Glutamatergic neuron (in vitro differentiated cells): ENCODE data around the gene DNAH7. TPM values are rescaled to one million over a fixed set of nuclear protein-coding genes. Genes with fewer than 3 reads are reported as not detected.

Experiments used
- DNase-seq: peaks from one replicate; pipeline ENCODE4 v3.0.0; 2022
- H3K27ac Mint-ChIP-seq: one replicate; pipeline ENCODE4 v1.8.0; 2020; ENCODE audit warnings: mild to moderate bottlenecking, mixed read lengths, inconsistent platforms; ENCODE audit not compliant: unreplicated experiment
- H3K27me3 Mint-ChIP-seq: one replicate; pipeline ENCODE4 v1.8.0; 2020; ENCODE audit warnings: mild to moderate bottlenecking, moderate library complexity, mixed read lengths, inconsistent platforms; ENCODE audit not compliant: unreplicated experiment
- H3K36me3 Mint-ChIP-seq: one replicate; pipeline ENCODE4 v1.8.0; 2020; ENCODE audit warnings: mild to moderate bottlenecking, mixed read lengths, inconsistent platforms; ENCODE audit not compliant: unreplicated experiment
- H3K4me1 Mint-ChIP-seq: one replicate; pipeline ENCODE4 v1.8.0; 2020; ENCODE audit warnings: mild to moderate bottlenecking, low read depth, mixed read lengths, inconsistent platforms; ENCODE audit not compliant: unreplicated experiment
- H3K4me3 Mint-ChIP-seq: one replicate; pipeline ENCODE4 v1.8.0; 2020; ENCODE audit warnings: mild to moderate bottlenecking, mixed read lengths, inconsistent platforms; ENCODE audit not compliant: unreplicated experiment
- H3K9me3 Mint-ChIP-seq: one replicate; pipeline ENCODE4 v1.8.0; 2020; ENCODE audit warnings: mild to moderate bottlenecking, moderate library complexity, mixed read lengths, inconsistent platforms; ENCODE audit not compliant: unreplicated experiment
- total RNA-seq: library from RNA; stranded (reverse); fragmentation: NEBNext Ultra II Directional; extraction: Animal tissue kit (Norgen Biotek cat#: 25700); gene quantifications from one replicate; pipeline ENCODE4 v1.2.1, GENCODE V29; 2021; ENCODE audit not compliant: unreplicated experiment
- TF ChIP-seq, protein P1 (sequence below): fragments of 200-600 bp; sonication (generic); IDR thresholded peaks from one replicate; pipeline ENCODE4 v1.5.0; 2021; ENCODE audit not compliant: partially characterized antibody, unreplicated experiment

DNAH7 gene
- total RNA-seq, 1 donor from 2014 or later = 0.56 TPM

DNA sequence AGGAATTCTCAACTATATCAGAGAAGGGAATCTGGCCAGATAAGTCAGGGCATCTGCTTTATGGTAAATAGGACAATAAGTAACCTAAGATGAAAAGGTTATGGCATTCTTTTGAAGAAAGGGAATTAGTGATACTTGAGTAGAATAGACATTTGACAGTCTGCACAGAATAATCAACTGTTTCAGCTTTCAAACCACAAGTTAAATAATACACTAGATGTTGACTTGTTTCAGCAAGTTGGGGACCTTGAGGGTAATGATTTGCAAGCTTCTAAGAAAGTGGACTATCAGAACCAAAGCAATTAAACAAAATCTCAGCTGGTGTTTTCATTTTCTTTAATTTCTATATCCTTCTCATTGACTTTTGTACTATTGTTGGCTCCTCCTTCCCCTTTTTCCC lies 357.2 kb downstream of the DNAH7 start:
- DNase-seq = no peak
- H3K4me1 Mint-ChIP-seq = no peaks in the 10 kb centered on the region
- H3K36me3 Mint-ChIP-seq = no peaks in the 10 kb centered on the region
- H3K27me3 Mint-ChIP-seq = no peaks in the 10 kb centered on the region
- H3K9me3 Mint-ChIP-seq = peaks cover 2% of the 10 kb centered on the region
- H3K27ac Mint-ChIP-seq = no peak overlapping the region
- H3K4me3 Mint-ChIP-seq = no peak overlapping the region
- TF ChIP-seq, protein P1, sequence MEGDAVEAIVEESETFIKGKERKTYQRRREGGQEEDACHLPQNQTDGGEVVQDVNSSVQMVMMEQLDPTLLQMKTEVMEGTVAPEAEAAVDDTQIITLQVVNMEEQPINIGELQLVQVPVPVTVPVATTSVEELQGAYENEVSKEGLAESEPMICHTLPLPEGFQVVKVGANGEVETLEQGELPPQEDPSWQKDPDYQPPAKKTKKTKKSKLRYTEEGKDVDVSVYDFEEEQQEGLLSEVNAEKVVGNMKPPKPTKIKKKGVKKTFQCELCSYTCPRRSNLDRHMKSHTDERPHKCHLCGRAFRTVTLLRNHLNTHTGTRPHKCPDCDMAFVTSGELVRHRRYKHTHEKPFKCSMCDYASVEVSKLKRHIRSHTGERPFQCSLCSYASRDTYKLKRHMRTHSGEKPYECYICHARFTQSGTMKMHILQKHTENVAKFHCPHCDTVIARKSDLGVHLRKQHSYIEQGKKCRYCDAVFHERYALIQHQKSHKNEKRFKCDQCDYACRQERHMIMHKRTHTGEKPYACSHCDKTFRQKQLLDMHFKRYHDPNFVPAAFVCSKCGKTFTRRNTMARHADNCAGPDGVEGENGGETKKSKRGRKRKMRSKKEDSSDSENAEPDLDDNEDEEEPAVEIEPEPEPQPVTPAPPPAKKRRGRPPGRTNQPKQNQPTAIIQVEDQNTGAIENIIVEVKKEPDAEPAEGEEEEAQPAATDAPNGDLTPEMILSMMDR = no peak

DNA sequence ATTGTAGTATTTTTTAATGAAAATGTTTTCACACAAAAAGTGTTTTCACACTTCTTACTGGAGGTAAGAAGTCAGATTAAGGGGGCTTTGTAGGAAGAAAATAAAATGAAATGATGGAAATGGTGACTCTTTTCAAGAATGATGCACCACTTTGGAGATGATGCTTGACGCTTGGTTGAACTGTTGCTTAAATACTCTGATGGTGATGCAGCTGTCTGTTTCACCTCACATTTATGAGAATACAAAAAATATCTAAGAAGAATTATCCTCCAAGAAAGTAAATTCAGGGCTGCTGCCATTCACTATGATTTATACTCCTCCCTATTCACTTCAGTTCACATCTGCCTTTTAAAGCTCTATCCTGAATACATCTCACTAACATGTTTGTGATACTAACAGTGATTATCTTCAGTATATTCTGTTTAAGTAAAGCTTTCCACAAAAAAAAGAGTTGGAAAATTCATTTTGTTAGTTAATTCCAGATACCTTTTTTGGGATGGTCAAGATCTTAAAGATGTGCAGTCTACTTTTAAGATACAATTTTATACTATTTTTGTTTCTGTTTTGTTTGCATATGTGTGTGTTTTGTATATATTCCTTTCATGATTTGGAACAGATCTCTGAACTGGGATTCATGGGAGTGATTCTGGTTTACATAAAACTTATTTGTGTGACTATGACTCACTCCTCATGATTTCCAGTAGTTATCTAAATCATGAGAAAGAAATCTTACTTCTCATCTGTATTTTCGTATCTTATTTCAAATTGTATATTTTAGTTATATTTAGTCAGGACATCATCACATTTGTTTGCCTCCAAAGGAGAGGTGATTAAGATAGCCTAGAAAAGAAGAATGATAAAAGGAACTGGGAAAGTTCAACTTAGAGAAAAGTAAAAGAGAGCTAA lies 358.5 kb downstream of the DNAH7 start:
- Mint-ChIP-seq H3K4me1 (no peaks in the 10 kb centered on the region), H3K36me3 (no peaks in the 10 kb centered on the region), H3K9me3 (no peaks in the 10 kb centered on the region), H3K27me3 (no peaks in the 10 kb centered on the region), H3K4me3 (no peak overlapping the region), H3K27ac (no peak overlapping the region)
- no peak for DNase-seq
- TF ChIP-seq, protein P1 = no peak

DNA sequence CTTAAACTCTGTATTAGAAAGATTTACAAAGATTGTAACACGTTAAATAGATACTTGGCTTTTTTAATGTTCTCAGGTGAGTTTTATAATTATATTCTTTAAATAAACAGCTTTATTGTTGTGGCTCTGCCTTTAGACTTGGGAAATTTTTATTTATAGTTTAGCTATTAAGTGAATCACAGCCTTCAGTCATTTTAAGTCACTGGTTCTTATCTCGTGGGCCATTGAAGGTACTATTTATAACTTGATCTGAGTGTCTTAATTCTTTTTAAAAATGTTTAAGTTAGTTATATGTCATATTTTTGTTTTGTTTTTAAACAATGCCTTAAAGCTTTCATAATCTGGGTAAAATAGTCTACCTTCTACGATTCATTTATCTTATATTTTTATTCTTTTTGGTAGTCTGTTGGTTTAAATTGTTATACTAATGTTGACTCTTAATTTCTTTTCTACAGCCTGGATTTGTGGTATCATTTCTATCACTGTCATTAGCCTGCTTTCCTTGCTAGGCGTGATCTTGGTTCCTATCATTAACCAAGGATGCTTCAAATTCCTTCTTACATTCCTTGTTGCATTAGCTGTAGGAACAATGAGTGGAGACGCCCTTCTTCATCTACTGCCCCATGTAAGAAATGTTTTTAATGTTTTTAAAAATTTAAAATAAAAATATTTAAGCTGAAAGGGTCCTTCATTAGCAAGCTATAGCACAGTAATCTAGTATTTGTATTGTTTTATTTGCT lies 362.3 kb downstream of the DNAH7 start:
- Mint-ChIP-seq H3K27ac (no peak overlapping the region), H3K36me3 (no peaks in the 10 kb centered on the region)
- no peak for DNase-seq

DNA sequence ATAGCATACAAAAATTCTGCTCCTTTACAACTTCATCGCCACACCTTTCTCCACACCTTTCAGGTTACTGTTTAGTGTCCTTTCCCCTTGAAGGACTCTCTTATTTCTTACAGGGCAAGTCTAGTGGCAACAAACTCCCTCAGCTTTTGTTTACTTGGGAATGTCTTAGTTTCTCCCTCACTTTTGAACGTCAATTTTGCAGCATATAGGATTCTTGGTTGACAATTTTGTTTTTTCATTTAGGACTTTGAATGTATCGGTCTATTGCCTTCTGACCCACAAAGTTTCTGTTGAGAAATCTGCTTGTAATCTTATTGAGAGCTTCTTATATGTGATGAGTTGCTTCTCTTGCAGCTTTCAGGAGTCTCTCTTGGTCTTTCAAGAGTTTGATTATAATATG lies 368.2 kb downstream of the DNAH7 start:
- DNase-seq = no peak
- Mint-ChIP-seq H3K4me3 (no peak overlapping the region), H3K27me3 (no peaks in the 10 kb centered on the region), H3K4me1 (peaks cover 2% of the 10 kb centered on the region), H3K9me3 (no peaks in the 10 kb centered on the region), H3K36me3 (peaks cover 6% of the 10 kb centered on the region), H3K27ac (no peak overlapping the region)
- TF ChIP-seq, protein P1 = no peak

More for the DNA sequence above, 362.3 kb downstream of the DNAH7 start:
- Mint-ChIP-seq H3K27me3 (no peaks in the 10 kb centered on the region), H3K4me3 (no peak overlapping the region), H3K4me1 (no peaks in the 10 kb centered on the region), H3K9me3 (no peaks in the 10 kb centered on the region)
- TF ChIP-seq, protein P1 = no peak

DNA sequence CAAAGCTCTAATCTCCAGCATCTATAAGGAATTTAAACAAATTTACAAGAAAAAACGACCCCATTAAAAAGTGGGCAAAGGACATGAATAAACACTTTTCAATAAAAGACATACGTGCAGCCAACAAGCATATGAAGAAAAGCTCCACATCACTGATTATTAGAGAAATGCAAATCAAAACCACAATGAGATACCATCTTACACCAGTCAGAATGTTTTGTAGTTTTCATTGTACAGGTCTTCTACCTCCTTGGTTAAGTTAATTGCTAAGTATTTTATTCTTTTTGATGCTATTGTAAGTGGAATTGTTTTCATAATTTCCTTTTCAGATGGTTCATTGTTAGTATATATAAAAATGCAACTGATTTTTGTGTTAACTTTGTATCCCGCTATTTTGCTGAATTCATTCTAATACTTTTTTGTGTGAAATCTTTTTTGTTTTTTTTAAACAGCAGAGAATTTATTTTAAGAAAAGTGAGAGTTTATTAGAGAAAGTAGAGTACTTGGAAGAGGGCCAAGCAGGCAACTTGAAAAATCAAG lies 370.9 kb downstream of the DNAH7 start:
- Mint-ChIP-seq H3K36me3 (peaks cover 11% of the 10 kb centered on the region), H3K4me1 (peaks cover 7% of the 10 kb centered on the region), H3K27ac (no peak overlapping the region), H3K9me3 (no peaks in the 10 kb centered on the region), H3K4me3 (no peak overlapping the region), H3K27me3 (no peaks in the 10 kb centered on the region)
- TF ChIP-seq, protein P1 = no peak
- DNase-seq = no peak
